ENCODE results near the gene YLPM1. TPM values are rescaled to one million over a fixed set of nuclear protein-coding genes. Genes with fewer than 3 reads are reported as not detected.

Gene YLPM1
- total and polyA plus RNA-seq, 12 donors: 8.4 to 45.9 (median 36.3) TPM

DNA sequence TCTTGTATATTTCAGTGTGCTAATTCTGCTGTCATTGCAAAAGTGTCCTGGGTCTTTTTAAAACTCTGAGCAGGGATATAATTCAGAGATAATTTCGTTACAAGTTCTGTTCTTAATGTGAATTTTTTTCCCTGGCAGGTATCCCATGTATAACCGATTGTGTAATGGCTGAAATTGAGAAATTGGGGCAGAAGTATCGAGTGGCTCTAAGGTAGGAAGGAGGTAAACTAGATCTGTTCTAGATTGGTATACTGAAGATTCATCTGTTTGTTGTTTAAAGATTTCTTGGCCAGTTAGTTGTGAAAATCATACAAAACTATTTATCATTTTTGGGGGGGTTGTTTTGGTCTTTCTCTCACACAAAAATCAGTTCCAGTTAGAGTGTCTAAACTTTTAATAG is 40.0 kb upstream of the YLPM1 start:
- H3K9me3 ChIP-seq: no peaks in the 10 kb centered on the region
- no peak for DNase-seq
- H3K27me3 ChIP-seq: no peaks in the 10 kb centered on the region
- intact Hi-C loops (cut with DNase I): no loop called here
- WGBS, 2 donors: 92 to 94% methylated on average over 3 of the region's 3 CpGs
- no peak overlapping the region for H3K27ac ChIP-seq
- TF ChIP-seq, protein P1, sequence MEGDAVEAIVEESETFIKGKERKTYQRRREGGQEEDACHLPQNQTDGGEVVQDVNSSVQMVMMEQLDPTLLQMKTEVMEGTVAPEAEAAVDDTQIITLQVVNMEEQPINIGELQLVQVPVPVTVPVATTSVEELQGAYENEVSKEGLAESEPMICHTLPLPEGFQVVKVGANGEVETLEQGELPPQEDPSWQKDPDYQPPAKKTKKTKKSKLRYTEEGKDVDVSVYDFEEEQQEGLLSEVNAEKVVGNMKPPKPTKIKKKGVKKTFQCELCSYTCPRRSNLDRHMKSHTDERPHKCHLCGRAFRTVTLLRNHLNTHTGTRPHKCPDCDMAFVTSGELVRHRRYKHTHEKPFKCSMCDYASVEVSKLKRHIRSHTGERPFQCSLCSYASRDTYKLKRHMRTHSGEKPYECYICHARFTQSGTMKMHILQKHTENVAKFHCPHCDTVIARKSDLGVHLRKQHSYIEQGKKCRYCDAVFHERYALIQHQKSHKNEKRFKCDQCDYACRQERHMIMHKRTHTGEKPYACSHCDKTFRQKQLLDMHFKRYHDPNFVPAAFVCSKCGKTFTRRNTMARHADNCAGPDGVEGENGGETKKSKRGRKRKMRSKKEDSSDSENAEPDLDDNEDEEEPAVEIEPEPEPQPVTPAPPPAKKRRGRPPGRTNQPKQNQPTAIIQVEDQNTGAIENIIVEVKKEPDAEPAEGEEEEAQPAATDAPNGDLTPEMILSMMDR (IDR thresholded peaks at IDR 0.05): no peak
- H3K4me3 ChIP-seq: no peak overlapping the region
- no peaks in the 10 kb centered on the region for H3K4me1 ChIP-seq
- peaks cover 0 to 83% (median 29%) of the 10 kb centered on the region in 9 donors for H3K36me3 ChIP-seq
- no peak for ATAC-seq

DNA sequence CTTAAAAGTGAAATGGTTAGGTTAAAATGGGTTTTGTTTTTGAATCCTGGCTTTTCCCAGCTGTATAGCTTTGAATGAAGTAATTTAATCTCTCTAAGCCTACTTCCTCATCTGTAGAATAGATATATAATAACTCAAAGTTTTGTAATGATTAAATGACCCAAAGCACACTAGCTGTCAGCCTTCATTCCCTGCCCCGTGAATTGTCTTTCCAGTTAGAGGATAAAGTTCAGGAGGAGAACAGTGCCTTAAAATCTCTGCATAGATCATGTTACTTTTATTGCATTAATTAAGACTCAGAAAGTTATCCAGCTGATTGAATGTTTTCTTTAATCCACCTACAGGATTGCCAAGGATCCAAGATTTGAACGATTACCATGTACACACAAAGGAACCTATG is 30.7 kb upstream of the YLPM1 start:
- H3K9me3 ChIP-seq: no peaks in the 10 kb centered on the region
- H3K27ac ChIP-seq: no peak overlapping the region
- 91 to 96% methylated on average over 2 of the region's 2 CpGs for WGBS, 2 donors
- no peaks in the 10 kb centered on the region for H3K27me3 ChIP-seq
- no peaks in the 10 kb centered on the region for H3K4me1 ChIP-seq
- DNase-seq: no peak
- intact Hi-C loops (cut with DNase I): no loop called here
- no peak overlapping the region for H3K4me3 ChIP-seq
- H3K36me3 ChIP-seq: peaks cover 0 to 74% (median 42%) of the 10 kb centered on the region in 9 donors
- TF ChIP-seq, protein P1 (IDR thresholded peaks at IDR 0.05): no peak
- no peak for ATAC-seq

DNA sequence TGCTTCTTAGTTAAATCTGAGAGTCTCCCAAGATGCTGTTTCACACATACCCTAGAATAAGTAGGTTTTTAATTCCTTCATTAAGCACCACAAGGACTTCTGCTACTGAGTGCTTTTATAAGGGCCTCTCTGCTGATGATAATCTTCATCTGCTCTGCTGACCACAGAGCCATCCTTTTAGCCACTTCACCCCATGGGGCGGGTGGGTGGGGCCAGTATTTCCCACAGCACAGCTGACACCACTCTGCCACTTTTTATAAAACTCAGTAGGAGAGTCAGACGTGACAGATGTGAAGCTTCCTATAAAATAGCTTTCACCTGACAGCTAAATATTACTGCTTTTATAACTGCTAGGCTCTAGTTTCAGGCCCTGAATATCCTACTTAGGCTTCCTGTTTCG is 29.9 kb upstream of the YLPM1 start:
- H3K27me3 ChIP-seq: no peaks in the 10 kb centered on the region

DNA sequence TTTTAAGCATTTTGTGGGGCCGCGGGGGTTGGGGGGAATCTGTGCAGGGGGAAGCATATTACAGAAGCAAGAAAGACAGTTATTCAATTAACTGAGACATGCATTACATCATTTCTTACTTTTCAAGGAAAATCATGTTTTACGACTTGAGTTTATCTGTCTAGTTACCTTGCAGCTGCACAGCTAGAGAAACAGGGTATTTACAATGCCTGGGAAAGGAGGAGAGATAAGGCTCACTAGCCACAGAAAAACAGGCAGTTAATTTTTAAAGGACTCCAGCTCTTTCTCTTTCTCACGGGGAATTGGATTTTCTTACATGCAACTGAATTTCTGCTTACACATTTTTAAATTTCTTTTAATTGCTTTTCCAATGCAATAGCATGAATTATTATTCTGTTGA is 28.0 kb upstream of the YLPM1 start:
- Histone ChIP-seq H3K27ac (no peak overlapping the region), H3K36me3 (peaks cover 0 to 94% (median 44%) of the 10 kb centered on the region in 9 donors), H3K4me1 (no peaks in the 10 kb centered on the region), H3K9me3 (no peaks in the 10 kb centered on the region), H3K27me3 (no peaks in the 10 kb centered on the region), H3K4me3 (no peak overlapping the region)
- intact Hi-C loops (cut with DNase I): no loop called here
- WGBS, 2 donors: 94 to 95% methylated on average over 4 of the region's 4 CpGs
- ATAC-seq (no peak), DNase-seq (no peak)
- TF ChIP-seq, protein P1 (IDR thresholded peaks at IDR 0.05): no peak

More for the DNA sequence above, 29.9 kb upstream of the YLPM1 start:
- ATAC-seq (no peak), DNase-seq (no peak)
- Histone ChIP-seq H3K4me3 (no peak overlapping the region), H3K36me3 (peaks cover 0 to 82% (median 44%) of the 10 kb centered on the region in 9 donors), H3K9me3 (no peaks in the 10 kb centered on the region), H3K4me1 (no peaks in the 10 kb centered on the region), H3K27ac (no peak overlapping the region)
- intact Hi-C loops (cut with DNase I): no loop called here
- TF ChIP-seq, protein P1 (IDR thresholded peaks at IDR 0.05): no peak
- 90 to 92% methylated on average over 3 of the region's 3 CpGs for WGBS, 2 donors

Measured in heart right ventricle (tissue), 16 donors.